Left ventricle myocardium inferior (tissue), 1 donor: ENCODE data around the gene NPC1L1. TPM values are rescaled to one million over a fixed set of nuclear protein-coding genes. Genes with fewer than 3 reads are reported as not detected.
"Not testable (repeated sequence)": the region's sequence is repeated elsewhere in the genome, so short reads cannot be mapped to it uniquely, and the experiment has no call there.

Source experiments
- DNase-seq: peaks from one replicate; pipeline ENCODE4 v3.0.0-alpha.2; 2020
- H3K27ac ChIP-seq: fragments of 200-600 bp; replicated peaks from 2 replicates; pipeline ENCODE4 v1.8.0; 2021
- H3K27me3 ChIP-seq: fragments of 200-600 bp; 2 replicates; pipeline ENCODE4 v1.8.0; 2021; ENCODE audit warnings: low read depth
- H3K36me3 ChIP-seq: fragments of 200-600 bp; 2 replicates; pipeline ENCODE4 v1.8.0; 2021
- H3K4me1 ChIP-seq: fragments of 200-600 bp; 2 replicates; pipeline ENCODE4 v1.8.0; 2021
- H3K4me3 ChIP-seq: fragments of 200-600 bp; 2 replicates; pipeline ENCODE4 v1.8.0; 2021; ENCODE audit warnings: mild to moderate bottlenecking, moderate library complexity
- H3K9me3 ChIP-seq: fragments of 200-600 bp; replicated peaks from 2 replicates; pipeline ENCODE4 v1.8.0; 2021
- CTCF ChIP-seq: fragments of 200-600 bp; IDR thresholded peaks from 2 replicates; pipeline ENCODE4 v1.8.0; 2021; ENCODE audit warnings: antibody characterized with exemption, mild to moderate bottlenecking, borderline replicate concordance
- intact Hi-C: fragments of 100-400 bp; cut with micrococcal nuclease; formaldehyde crosslinking; loops from one replicate; pipeline ENCODE4 v1.11.0; 2022
- total RNA-seq: library from RNA; stranded (reverse); fragmentation: NEBNext Ultra II Directional; extraction: Animal tissue kit (Norgen Biotek cat#: 25700); gene quantifications from one replicate; pipeline ENCODE4 v1.2.1, GENCODE V29; 2021
- donor health status: DM: no; HTN: yes; CAD: no; lungs with severe emphysema.

The NPC1L1 gene
- total RNA-seq, 1 donor from 2014 or later, result 0.19 TPM

- peaks cover 21% of the 10 kb centered on the region for H3K4me1 ChIP-seq
- DNase-seq, result no peak
- H3K36me3 ChIP-seq, result peaks cover 33% of the 10 kb centered on the region
- H3K9me3 ChIP-seq, result no peaks in the 10 kb centered on the region
- no peaks in the 10 kb centered on the region for H3K27me3 ChIP-seq
- no peak for TF ChIP-seq CTCF
- H3K27ac ChIP-seq, result no peak overlapping the region
- intact Hi-C loops, result no loop called here
- no peak overlapping the region for H3K4me3 ChIP-seq
Observed at GRCh38 chr7:44561962-44562621, 21.0 kb upstream of the NPC1L1 start.

GRCh38 chr7:44561481-44561880, 20.4 kb upstream of the NPC1L1 start:
- H3K4me1 ChIP-seq, result peaks cover 21% of the 10 kb centered on the region
- intact Hi-C loops, result no loop called here
- DNase-seq, result no peak
- no peaks in the 10 kb centered on the region for H3K9me3 ChIP-seq
- H3K36me3 ChIP-seq, result peaks cover 27% of the 10 kb centered on the region
- H3K4me3 ChIP-seq, result no peak overlapping the region
- no peaks in the 10 kb centered on the region for H3K27me3 ChIP-seq
- TF ChIP-seq CTCF, result no peak
- no peak overlapping the region for H3K27ac ChIP-seq

GRCh38 chr7:44559485-44559884, 18.4 kb upstream of the NPC1L1 start:
- Histone ChIP-seq H3K27me3 (no peaks in the 10 kb centered on the region), H3K4me3 (no peak overlapping the region), H3K9me3 (no peaks in the 10 kb centered on the region), H3K27ac (no peak overlapping the region), H3K4me1 (peaks cover under 1% of the 10 kb centered on the region), H3K36me3 (peaks cover 7% of the 10 kb centered on the region)
- DNase-seq, result no peak
- TF ChIP-seq CTCF, result no peak
- intact Hi-C loops, result no loop called here

- no peak for DNase-seq
- Histone ChIP-seq H3K9me3 (no peaks in the 10 kb centered on the region), H3K27ac (no peak overlapping the region), H3K4me3 (no peak overlapping the region), H3K36me3 (no peaks in the 10 kb centered on the region), H3K4me1 (no peaks in the 10 kb centered on the region), H3K27me3 (no peaks in the 10 kb centered on the region)
- no peak for TF ChIP-seq CTCF
- intact Hi-C loops, result no loop called here
Observed at GRCh38 chr7:44557485-44557884, 16.4 kb upstream of the NPC1L1 start.

GRCh38 chr7:44555350-44555749, 14.2 kb upstream of the NPC1L1 start:
- Histone ChIP-seq H3K4me3 (no peak overlapping the region), H3K36me3 (no peaks in the 10 kb centered on the region), H3K27me3 (no peaks in the 10 kb centered on the region), H3K27ac (no peak overlapping the region), H3K4me1 (no peaks in the 10 kb centered on the region), H3K9me3 (no peaks in the 10 kb centered on the region)
- DNase-seq, result no peak
- intact Hi-C loops, result no loop called here
- no peak for TF ChIP-seq CTCF

GRCh38 chr7:44552473-44553005, 11.4 kb upstream of the NPC1L1 start:
- H3K4me3 ChIP-seq, H3K9me3 ChIP-seq, H3K4me1 ChIP-seq, H3K27ac ChIP-seq, DNase-seq, H3K36me3 ChIP-seq, intact Hi-C loops, H3K27me3 ChIP-seq: not testable (repeated sequence)
